ENCODE measurements around the gene TRIM65.

- no peak for TF ChIP-seq CTCF (IDR thresholded peaks at IDR 0.05)
- TF ChIP-seq POLR2A (IDR thresholded peaks at IDR 0.05): no peak
- peak in 2 of 3 donors; percentile 43 to 69 for TF ChIP-seq POLR2AphosphoS5 (IDR thresholded peaks at IDR 0.05)
- TF ChIP-seq EP300 (IDR thresholded peaks at IDR 0.05): peak; percentile 31
These were observed 45.6 kb downstream of the TRIM65 start for GRCh38 chr17:75850928-75851692.
